ENCODE measurements around the gene SPTBN5.

SPTBN5 gene

DNA sequence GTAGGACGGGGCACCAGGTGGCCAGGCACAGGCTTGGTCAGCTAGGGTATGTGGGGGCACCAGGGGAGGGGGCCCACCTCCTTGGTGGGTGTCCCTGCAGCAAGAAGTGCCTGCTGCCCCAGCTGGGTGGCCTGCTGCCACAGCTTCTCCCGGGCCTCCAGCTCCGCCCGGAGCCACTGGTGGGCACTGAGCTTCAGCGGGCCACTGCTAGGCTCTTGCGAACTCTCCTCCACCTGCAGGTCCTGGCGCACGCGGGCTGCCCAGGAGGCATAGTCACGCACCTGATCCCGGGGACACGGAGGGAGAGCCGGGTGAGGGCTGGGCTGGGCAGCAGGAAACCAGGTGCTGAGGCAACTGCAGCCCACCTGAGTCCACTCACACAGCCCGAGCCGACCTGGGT, 25.5 kb downstream of the SPTBN5 start:
- Histone ChIP-seq H3K4me3 (ENCODE audit: insufficient read depth, low read depth, low read length) (no peak overlapping the region), H3K27ac (ENCODE audit: insufficient read depth, low read depth, low read length, poor library complexity, severe bottlenecking) (no peak overlapping the region), H3K9me3 (ENCODE audit: control insufficient read depth, low read length) (no peaks in the 10 kb centered on the region), H3K36me3 (ENCODE audit: control insufficient read depth, insufficient read depth, low read length) (no peaks in the 10 kb centered on the region), H3K27me3 (ENCODE audit: control insufficient read depth, insufficient read depth, low read length, poor library complexity, severe bottlenecking) (no peaks in the 10 kb centered on the region), H3K4me1 (ENCODE audit: control insufficient read depth, insufficient read depth, low read length) (peaks cover 15% of the 10 kb centered on the region)
- WGBS, 2 experiments = 95 to 96% methylated on average over 15 of the region's 15 CpGs

DNA sequence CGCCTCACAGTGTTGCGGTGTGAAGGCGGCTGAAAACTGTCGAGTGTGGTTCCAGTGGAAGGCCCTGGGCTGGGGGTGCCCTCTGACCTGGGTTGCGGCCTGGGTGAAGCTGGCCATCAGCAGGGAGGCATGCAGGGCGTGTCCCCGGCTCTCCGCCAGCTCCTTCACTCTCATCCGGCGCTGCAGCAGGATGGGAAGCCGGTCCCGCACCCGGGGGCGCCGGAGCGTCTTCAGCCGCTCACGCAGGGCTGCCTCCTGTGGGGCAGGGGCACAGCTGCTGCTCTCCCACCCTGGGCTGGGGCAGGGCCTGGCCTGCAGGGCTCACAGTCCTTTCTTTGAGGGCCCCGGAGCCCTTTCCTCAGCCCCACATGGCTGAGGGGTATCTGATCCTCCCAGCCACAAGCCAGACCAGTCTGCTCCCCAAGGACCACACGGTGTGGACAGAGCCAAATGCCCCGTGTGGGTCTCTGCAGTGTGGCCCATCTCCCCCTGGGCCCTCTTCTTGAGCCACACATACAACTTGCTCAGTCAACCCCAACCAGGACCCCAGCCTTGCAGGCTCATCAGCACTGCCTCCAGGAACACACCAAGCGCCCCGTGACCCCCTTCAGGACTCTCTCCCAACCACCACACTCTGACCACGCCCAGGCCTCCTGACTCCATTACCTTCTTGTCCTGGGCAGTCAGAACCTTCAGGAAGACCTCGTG, 26.8 kb downstream of the SPTBN5 start:
- WGBS, 2 experiments = 87 to 91% methylated on average over 25 of the region's 25 CpGs
- Histone ChIP-seq H3K27ac (ENCODE audit: insufficient read depth, low read depth, low read length, poor library complexity, severe bottlenecking) (no peak overlapping the region), H3K9me3 (ENCODE audit: control insufficient read depth, low read length) (no peaks in the 10 kb centered on the region)

DNA sequence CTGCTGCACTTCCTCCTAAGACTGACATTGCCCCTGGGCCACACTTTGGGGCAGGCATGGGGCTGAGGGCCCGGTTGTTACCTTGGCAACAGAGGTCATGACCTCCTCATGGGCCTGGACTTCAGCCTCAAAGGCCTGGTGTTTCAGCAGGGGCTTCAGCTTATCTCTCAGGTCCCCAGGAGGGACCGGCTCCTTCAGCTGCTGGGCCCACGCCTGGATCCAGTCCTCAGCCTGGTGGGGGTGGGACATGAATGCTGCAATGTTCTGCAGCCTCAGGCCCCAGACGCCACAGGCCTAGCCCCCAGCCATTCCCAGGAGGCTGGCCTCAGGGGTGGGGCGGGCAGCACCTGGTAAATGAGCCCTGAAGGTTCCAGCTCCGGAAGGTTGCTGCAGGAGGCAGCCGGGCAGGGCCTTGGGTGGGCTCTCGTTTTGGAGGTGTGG, 27.6 kb downstream of the SPTBN5 start:
- no peaks in the 10 kb centered on the region for H3K9me3 ChIP-seq (ENCODE audit: control insufficient read depth, low read length)
- WGBS, 2 experiments = 68 to 70% methylated on average over 8 of the region's 8 CpGs
- H3K27ac ChIP-seq (ENCODE audit: insufficient read depth, low read depth, low read length, poor library complexity, severe bottlenecking) = peak overlapping the region; percentile 59
- H3K36me3 ChIP-seq (ENCODE audit: control insufficient read depth, insufficient read depth, low read length) = no peaks in the 10 kb centered on the region
- peaks cover 24% of the 10 kb centered on the region for H3K4me1 ChIP-seq (ENCODE audit: control insufficient read depth, insufficient read depth, low read length)
- no peak overlapping the region for H3K4me3 ChIP-seq (ENCODE audit: insufficient read depth, low read depth, low read length)
- no peaks in the 10 kb centered on the region for H3K27me3 ChIP-seq (ENCODE audit: control insufficient read depth, insufficient read depth, low read length, poor library complexity, severe bottlenecking)

More for the DNA sequence above, 26.8 kb downstream of the SPTBN5 start:
- no peak overlapping the region for H3K4me3 ChIP-seq (ENCODE audit: insufficient read depth, low read depth, low read length)
- no peaks in the 10 kb centered on the region for H3K27me3 ChIP-seq (ENCODE audit: control insufficient read depth, insufficient read depth, low read length, poor library complexity, severe bottlenecking)
- no peaks in the 10 kb centered on the region for H3K36me3 ChIP-seq (ENCODE audit: control insufficient read depth, insufficient read depth, low read length)
- H3K4me1 ChIP-seq (ENCODE audit: control insufficient read depth, insufficient read depth, low read length) = peaks cover 19% of the 10 kb centered on the region

DNA sequence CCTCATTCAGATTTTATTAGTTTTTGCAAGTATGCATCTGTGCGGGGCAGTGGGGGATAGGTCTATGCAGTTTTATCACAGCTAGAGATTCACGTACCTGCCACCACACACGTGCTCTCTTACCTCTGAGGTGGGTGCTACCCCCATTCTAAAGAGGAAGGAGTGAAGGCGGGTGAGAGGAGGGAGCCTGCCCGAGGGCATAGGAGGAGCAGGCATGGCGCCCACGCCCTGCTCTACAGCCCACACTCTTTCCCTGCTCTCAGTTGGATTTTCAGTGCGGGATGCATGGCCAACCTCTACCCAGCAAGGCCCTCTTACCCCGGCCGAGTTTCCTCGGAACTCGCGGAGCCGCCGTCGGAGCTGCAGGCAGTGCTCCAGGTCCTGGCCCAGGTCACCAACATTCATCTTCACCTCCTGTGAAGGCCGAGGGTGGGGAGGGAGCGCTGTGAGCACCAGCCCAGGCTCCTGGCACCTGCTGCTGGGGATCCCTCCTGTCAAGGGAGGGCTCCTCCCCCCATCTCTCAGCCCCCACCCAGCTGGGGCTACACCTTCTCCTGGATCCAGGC, 28.3 kb downstream of the SPTBN5 start:
- Histone ChIP-seq H3K4me1 (ENCODE audit: control insufficient read depth, insufficient read depth, low read length) (peaks cover 24% of the 10 kb centered on the region), H3K9me3 (ENCODE audit: control insufficient read depth, low read length) (no peaks in the 10 kb centered on the region), H3K27ac (ENCODE audit: insufficient read depth, low read depth, low read length, poor library complexity, severe bottlenecking) (no peak overlapping the region), H3K36me3 (ENCODE audit: control insufficient read depth, insufficient read depth, low read length) (no peaks in the 10 kb centered on the region), H3K27me3 (ENCODE audit: control insufficient read depth, insufficient read depth, low read length, poor library complexity, severe bottlenecking) (no peaks in the 10 kb centered on the region), H3K4me3 (ENCODE audit: insufficient read depth, low read depth, low read length) (no peak overlapping the region)
- 91 to 93% methylated on average over 18 of the region's 18 CpGs for WGBS, 2 experiments

DNA sequence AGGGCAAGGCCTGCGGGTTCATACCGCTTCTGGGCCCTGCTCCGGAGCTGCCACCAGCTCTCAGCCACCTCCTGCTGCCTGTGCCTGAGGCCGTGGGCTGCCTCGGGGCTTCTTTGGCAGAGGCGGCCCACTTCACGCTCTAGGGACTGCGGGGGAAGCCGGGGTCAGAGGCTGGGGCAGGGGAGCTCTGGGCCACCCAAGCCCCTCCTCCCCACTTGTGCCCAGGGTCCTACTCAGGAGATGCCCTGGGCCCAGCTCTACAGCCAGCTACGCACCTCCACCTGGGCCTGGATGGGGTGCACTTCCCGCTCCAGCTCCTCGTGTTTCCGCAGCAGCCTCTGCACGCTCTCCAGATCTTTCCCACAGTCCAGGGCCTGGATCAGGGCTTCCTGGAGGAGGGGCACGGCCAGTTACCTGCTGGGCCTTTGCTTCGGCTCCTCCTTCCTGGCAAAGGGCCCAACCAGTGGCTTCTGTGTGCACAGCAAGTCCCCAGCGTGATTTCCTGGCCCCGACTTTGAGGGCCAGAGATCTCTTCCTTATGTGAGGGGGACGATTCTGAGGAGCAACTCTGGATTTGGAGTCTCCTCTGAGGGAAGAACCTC, 31.2 kb downstream of the SPTBN5 start:
- H3K4me1 ChIP-seq (ENCODE audit: control insufficient read depth, insufficient read depth, low read length) = peaks cover 24% of the 10 kb centered on the region
- no peaks in the 10 kb centered on the region for H3K36me3 ChIP-seq (ENCODE audit: control insufficient read depth, insufficient read depth, low read length)
- no peaks in the 10 kb centered on the region for H3K27me3 ChIP-seq (ENCODE audit: control insufficient read depth, insufficient read depth, low read length, poor library complexity, severe bottlenecking)
- WGBS, 2 experiments = 74% methylated on average over 19 of the region's 19 CpGs
- no peaks in the 10 kb centered on the region for H3K9me3 ChIP-seq (ENCODE audit: control insufficient read depth, low read length)
- H3K4me3 ChIP-seq (ENCODE audit: insufficient read depth, low read depth, low read length) = no peak overlapping the region
- no peak overlapping the region for H3K27ac ChIP-seq (ENCODE audit: insufficient read depth, low read depth, low read length, poor library complexity, severe bottlenecking)

DNA sequence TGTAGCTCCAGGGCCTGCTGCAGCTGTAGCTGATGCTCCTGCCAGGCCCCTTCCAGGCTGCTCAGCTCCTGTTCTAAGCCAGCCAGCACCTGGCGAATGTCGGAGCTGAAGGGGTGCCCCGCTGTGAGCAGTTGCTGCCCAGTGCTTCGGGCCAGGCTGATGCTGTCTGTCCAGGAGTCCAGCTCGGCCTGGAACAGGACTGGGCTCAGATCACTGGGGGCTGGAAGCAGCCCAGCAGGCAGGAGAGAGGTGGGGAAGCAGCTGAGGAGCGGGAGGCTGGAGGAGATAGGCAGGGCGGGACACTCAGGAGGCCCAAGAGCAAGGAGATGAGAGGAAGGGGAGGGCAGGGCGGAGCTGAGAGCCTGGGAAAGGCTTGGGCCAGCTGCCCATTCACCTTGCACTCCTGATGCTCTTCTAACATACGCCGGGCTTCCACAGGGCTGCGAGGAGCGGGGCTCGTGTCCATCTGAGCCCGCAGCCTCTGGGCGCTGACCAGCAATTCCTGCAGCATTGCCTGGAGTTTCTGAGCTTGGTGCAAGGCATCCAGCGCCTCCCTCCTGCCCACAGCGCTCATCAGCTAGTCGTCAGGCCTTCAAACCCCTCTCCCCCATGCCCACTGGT, 32.0 kb downstream of the SPTBN5 start:
- Histone ChIP-seq H3K36me3 (ENCODE audit: control insufficient read depth, insufficient read depth, low read length) (no peaks in the 10 kb centered on the region), H3K27ac (ENCODE audit: insufficient read depth, low read depth, low read length, poor library complexity, severe bottlenecking) (no peak overlapping the region), H3K4me3 (ENCODE audit: insufficient read depth, low read depth, low read length) (no peak overlapping the region), H3K9me3 (ENCODE audit: control insufficient read depth, low read length) (no peaks in the 10 kb centered on the region), H3K4me1 (ENCODE audit: control insufficient read depth, insufficient read depth, low read length) (peaks cover 20% of the 10 kb centered on the region), H3K27me3 (ENCODE audit: control insufficient read depth, insufficient read depth, low read length, poor library complexity, severe bottlenecking) (no peaks in the 10 kb centered on the region)
- 87 to 89% methylated on average over 18 of the region's 18 CpGs for WGBS, 2 experiments

DNA sequence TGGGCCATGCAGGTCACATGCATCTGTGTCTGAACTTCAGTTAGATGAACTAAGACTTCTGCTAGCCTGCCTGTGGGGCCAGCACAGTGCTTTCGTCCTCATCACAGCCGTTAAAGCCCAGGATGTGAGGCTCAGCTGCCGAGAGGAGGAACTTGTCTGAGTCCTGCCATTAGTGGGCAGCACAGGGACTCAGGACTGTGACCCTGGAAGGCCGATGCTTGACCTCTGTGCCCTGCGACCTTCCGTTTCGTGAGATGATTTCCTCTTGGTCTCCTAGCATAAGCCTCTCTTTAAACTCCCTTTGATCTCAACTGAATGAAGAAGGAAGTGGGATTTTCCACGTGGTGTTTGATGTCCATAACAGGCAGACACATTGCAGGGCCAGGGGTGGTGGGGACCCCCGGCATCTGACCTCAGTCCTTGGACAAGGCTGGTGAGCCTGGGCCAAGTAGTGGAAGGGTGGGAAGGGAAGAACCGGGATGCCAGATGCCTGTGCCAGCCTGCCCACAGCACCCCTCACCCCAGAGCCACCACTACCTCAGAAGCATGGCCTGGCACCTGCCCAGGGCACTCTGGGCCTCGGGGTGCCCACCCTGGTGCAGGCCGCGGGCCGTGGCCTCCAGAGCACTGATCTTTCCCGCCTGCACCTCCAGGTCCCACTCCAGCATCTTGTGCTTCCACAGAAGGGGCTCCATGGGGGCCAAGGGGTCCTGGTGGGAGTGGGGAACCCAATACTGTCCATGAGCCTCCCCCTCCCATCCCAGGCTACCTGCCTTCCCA, 33.6 kb downstream of the SPTBN5 start:
- H3K4me3 ChIP-seq (ENCODE audit: insufficient read depth, low read depth, low read length) = no peak overlapping the region
- 86 to 87% methylated on average over 15 of the region's 15 CpGs for WGBS, 2 experiments
- no peaks in the 10 kb centered on the region for H3K9me3 ChIP-seq (ENCODE audit: control insufficient read depth, low read length)
- H3K36me3 ChIP-seq (ENCODE audit: control insufficient read depth, insufficient read depth, low read length) = no peaks in the 10 kb centered on the region
- no peaks in the 10 kb centered on the region for H3K27me3 ChIP-seq (ENCODE audit: control insufficient read depth, insufficient read depth, low read length, poor library complexity, severe bottlenecking)
- H3K27ac ChIP-seq (ENCODE audit: insufficient read depth, low read depth, low read length, poor library complexity, severe bottlenecking) = no peak overlapping the region
- H3K4me1 ChIP-seq (ENCODE audit: control insufficient read depth, insufficient read depth, low read length) = peaks cover 13% of the 10 kb centered on the region

DNA sequence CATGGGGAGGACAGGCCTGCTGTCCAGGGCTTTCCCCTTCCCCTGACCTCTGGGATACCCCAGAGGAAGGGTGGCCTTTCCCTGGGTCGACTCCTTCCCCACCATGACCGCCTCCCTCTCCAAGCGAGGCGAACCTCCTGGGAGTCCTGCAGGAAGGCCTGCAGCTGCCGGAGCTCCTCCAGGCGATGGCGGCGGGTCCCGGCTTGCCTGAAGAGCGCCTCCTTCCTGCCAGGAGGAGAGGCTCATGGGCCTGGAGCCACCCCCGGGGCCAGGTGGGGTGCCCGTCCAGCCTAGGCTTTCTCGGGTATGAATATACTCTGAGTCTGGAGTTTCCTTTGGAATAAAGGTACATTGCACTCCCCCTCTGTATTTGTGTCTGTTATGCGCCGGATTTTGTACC, 35.1 kb downstream of the SPTBN5 start:
- no peak overlapping the region for H3K4me3 ChIP-seq (ENCODE audit: insufficient read depth, low read depth, low read length)
- no peak overlapping the region for H3K27ac ChIP-seq (ENCODE audit: insufficient read depth, low read depth, low read length, poor library complexity, severe bottlenecking)
- H3K9me3 ChIP-seq (ENCODE audit: control insufficient read depth, low read length) = no peaks in the 10 kb centered on the region
- 94 to 95% methylated on average over 15 of the region's 15 CpGs for WGBS, 2 experiments
- H3K27me3 ChIP-seq (ENCODE audit: control insufficient read depth, insufficient read depth, low read length, poor library complexity, severe bottlenecking) = no peaks in the 10 kb centered on the region
- H3K36me3 ChIP-seq (ENCODE audit: control insufficient read depth, insufficient read depth, low read length) = no peaks in the 10 kb centered on the region
- peaks cover 19% of the 10 kb centered on the region for H3K4me1 ChIP-seq (ENCODE audit: control insufficient read depth, insufficient read depth, low read length)

DNA sequence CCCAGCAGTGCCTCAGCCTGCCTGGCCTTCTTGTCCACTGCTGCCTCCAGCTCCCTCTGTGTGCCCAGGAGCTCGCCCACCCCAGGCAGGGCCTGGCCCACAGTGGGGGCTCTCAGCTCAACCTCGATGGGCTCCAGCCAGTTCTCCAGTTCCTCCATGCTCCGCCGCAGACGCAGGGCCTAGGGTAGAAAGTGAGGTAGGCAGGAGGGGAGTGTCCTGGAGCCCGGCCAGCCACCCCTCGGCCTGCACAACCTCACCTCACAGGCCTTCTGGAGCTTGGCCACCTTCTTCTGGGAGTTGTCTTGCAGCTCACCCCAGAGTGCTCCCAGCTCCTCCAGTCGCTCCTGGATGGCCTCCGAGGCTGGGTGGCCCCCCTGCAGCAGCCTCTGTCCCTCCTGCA, 36.5 kb downstream of the SPTBN5 start:
- no peaks in the 10 kb centered on the region for H3K27me3 ChIP-seq (ENCODE audit: control insufficient read depth, insufficient read depth, low read length, poor library complexity, severe bottlenecking)
- H3K27ac ChIP-seq (ENCODE audit: insufficient read depth, low read depth, low read length, poor library complexity, severe bottlenecking) = no peak overlapping the region
- WGBS, 2 experiments = 94% methylated on average over 9 of the region's 9 CpGs
- H3K9me3 ChIP-seq (ENCODE audit: control insufficient read depth, low read length) = no peaks in the 10 kb centered on the region
- peaks cover 19% of the 10 kb centered on the region for H3K4me1 ChIP-seq (ENCODE audit: control insufficient read depth, insufficient read depth, low read length)
- no peaks in the 10 kb centered on the region for H3K36me3 ChIP-seq (ENCODE audit: control insufficient read depth, insufficient read depth, low read length)
- H3K4me3 ChIP-seq (ENCODE audit: insufficient read depth, low read depth, low read length) = no peak overlapping the region

Data from ectodermal cell (in vitro differentiated cells).